HEK293 (cell line): Measurements from ENCODE around the gene UST.

Experiments used
- CTCF ChIA-PET: fragments of 350-600 bp; formaldehyde crosslinking; extraction: SDS; loops from one replicate; lab custom pipeline; 2021; ENCODE audit warnings: antibody characterized with exemption; lab: Yijun Ruan, JAX
- POLR2A ChIA-PET: fragments of 300-600 bp; formaldehyde crosslinking; extraction: SDS; loops from one replicate; lab custom pipeline; 2020; ENCODE audit warnings: antibody characterized with exemption, inconsistent platforms; lab: Yijun Ruan, JAX
- H3K27ac ChIP-seq: fragments of 200-500 bp; sonication (Bioruptor generic); 2 replicates; pipeline ENCODE4 v1.5.1; 2014; ENCODE audit warnings: low read depth, low read length, control low read depth, inconsistent platforms; ENCODE audit errors: extremely low read depth
- H3K36me3 ChIP-seq, 2 experiments: fragments of 200-500 bp in 1 of 2; sonication (Bioruptor generic) in 1 of 2; 1 replicate in 1 of 2; 2 replicates in 1 of 2; pipeline ENCODE4 v1.5.1; 2014 to 2017; ENCODE audit warnings: inconsistent platforms in 2 of 2, low read length in 2 of 2; ENCODE audit not compliant: control insufficient read depth in 2 of 2, insufficient read depth in 1 of 2
- H3K4me1 ChIP-seq: fragments of 200-500 bp; sonication (Bioruptor generic); 2 replicates; pipeline ENCODE4 v1.5.1; 2014; ENCODE audit warnings: mild to moderate bottlenecking, low read length, inconsistent platforms; ENCODE audit not compliant: control insufficient read depth, insufficient read depth
- H3K4me3 ChIP-seq: 2 replicates; pipeline ENCODE4 v1.5.1; 2011; ENCODE audit warnings: low read depth, mild to moderate bottlenecking, control low read depth, low read length, moderate library complexity
- H3K9me3 ChIP-seq: fragments of 200-500 bp; sonication (Bioruptor generic); 2 replicates; pipeline ENCODE4 v1.5.1; 2014; ENCODE audit warnings: low read depth, low read length, inconsistent platforms; ENCODE audit not compliant: control insufficient read depth, insufficient read depth
- GLIS1 ChIP-seq: fragments of 450-650 bp; formaldehyde crosslinking; IDR thresholded peaks from 2 replicates; pipeline ENCODE4 v1.5.1; 2016; ENCODE audit warnings: missing biosample characterization, missing genetic modification characterization
- IKZF3 ChIP-seq: fragments of 450-650 bp; IDR thresholded peaks from 2 replicates; pipeline ENCODE4 v1.5.0; 2018; ENCODE audit warnings: missing biosample characterization, mild to moderate bottlenecking, missing genetic modification characterization, moderate library complexity
- MEIS1 ChIP-seq: sonication (generic); formaldehyde crosslinking; IDR thresholded peaks from 2 replicates; pipeline ENCODE4 v1.8.1; 2022; ENCODE audit warnings: missing genetic modification reagents, mild to moderate bottlenecking, borderline replicate concordance
- PATZ1 ChIP-seq: fragments of 450-650 bp; formaldehyde crosslinking; IDR thresholded peaks from 2 replicates; pipeline ENCODE4 v1.5.1; 2016; ENCODE audit warnings: missing biosample characterization, missing genetic modification characterization
- SALL2 ChIP-seq: fragments of 450-650 bp; formaldehyde crosslinking; IDR thresholded peaks from 2 replicates; pipeline ENCODE4 v1.5.0; 2017; ENCODE audit warnings: missing biosample characterization, mild to moderate bottlenecking, missing genetic modification characterization, borderline replicate concordance
- ZBTB10 ChIP-seq: fragments of 450-650 bp; formaldehyde crosslinking; IDR thresholded peaks from 2 replicates; pipeline ENCODE4 v1.5.1; 2016; ENCODE audit warnings: missing biosample characterization, missing genetic modification characterization
- ZBTB6 ChIP-seq: fragments of 450-650 bp; formaldehyde crosslinking; IDR thresholded peaks from 2 replicates; pipeline ENCODE4 v1.5.1; 2017; ENCODE audit warnings: missing biosample characterization, missing genetic modification characterization
- ZBTB7A ChIP-seq: fragments of 450-650 bp; formaldehyde crosslinking; IDR thresholded peaks from 2 replicates; pipeline ENCODE4 v1.5.1; 2016; ENCODE audit warnings: low read depth, missing biosample characterization, missing genetic modification characterization
- ZBTB8A ChIP-seq: fragments of 450-650 bp; formaldehyde crosslinking; IDR thresholded peaks from 2 replicates; pipeline ENCODE4 v1.5.1; 2016; ENCODE audit warnings: missing biosample characterization, missing genetic modification characterization
- ZNF157 ChIP-seq: fragments of 450-650 bp; formaldehyde crosslinking; IDR thresholded peaks from 2 replicates; pipeline ENCODE4 v1.5.1; 2016; ENCODE audit warnings: missing biosample characterization, missing genetic modification characterization
- ZNF175 ChIP-seq: fragments of 450-650 bp; formaldehyde crosslinking; IDR thresholded peaks from 2 replicates; pipeline ENCODE4 v1.5.1; 2016; ENCODE audit warnings: missing biosample characterization, missing genetic modification characterization
- ZNF223 ChIP-seq: fragments of 450-650 bp; formaldehyde crosslinking; IDR thresholded peaks from 2 replicates; pipeline ENCODE4 v1.5.1; 2016; ENCODE audit warnings: missing biosample characterization, missing genetic modification characterization
- ZNF366 ChIP-seq: fragments of 450-650 bp; formaldehyde crosslinking; conservative IDR thresholded peaks from 2 replicates; pipeline ENCODE4 v1.5.1; 2016; ENCODE audit warnings: missing biosample characterization, missing genetic modification characterization
- ZNF560 ChIP-seq: fragments of 450-650 bp; formaldehyde crosslinking; IDR thresholded peaks from 2 replicates; pipeline ENCODE4 v1.5.1; 2017; ENCODE audit warnings: missing biosample characterization, missing genetic modification characterization, borderline replicate concordance
- ZNF677 ChIP-seq: fragments of 450-650 bp; IDR thresholded peaks from 2 replicates; pipeline ENCODE4 v1.5.0; 2018; ENCODE audit warnings: missing biosample characterization, mild to moderate bottlenecking, missing genetic modification characterization, moderate library complexity
- ZNF747 ChIP-seq: fragments of 450-650 bp; formaldehyde crosslinking; IDR thresholded peaks from 2 replicates; pipeline ENCODE4 v1.5.1; 2016; ENCODE audit warnings: missing biosample characterization, missing genetic modification characterization
- ZNF792 ChIP-seq: fragments of 450-650 bp; formaldehyde crosslinking; IDR thresholded peaks from 2 replicates; pipeline ENCODE4 v1.5.1; 2016; ENCODE audit warnings: missing biosample characterization, missing genetic modification characterization
- ZNF830 ChIP-seq: fragments of 450-650 bp; IDR thresholded peaks from 2 replicates; pipeline ENCODE4 v1.5.0; 2018; ENCODE audit warnings: missing biosample characterization, missing genetic modification characterization, low read depth, mild to moderate bottlenecking, moderate library complexity
- TF ChIP-seq, protein P1 (sequence below): fragments of 450-650 bp; formaldehyde crosslinking; IDR thresholded peaks from 2 replicates; pipeline ENCODE4 v1.5.1; 2016; ENCODE audit warnings: missing biosample characterization, missing genetic modification characterization, borderline replicate concordance
- TF ChIP-seq, protein P2 (sequence below): fragments of 450-650 bp; formaldehyde crosslinking; IDR thresholded peaks from 2 replicates; pipeline ENCODE4 v1.5.1; 2016; ENCODE audit warnings: missing biosample characterization, missing genetic modification characterization

UST gene

GRCh38 chr6:148985499-148985898 is 238.7 kb downstream of the UST start:
- H3K9me3 ChIP-seq = no peaks in the 10 kb centered on the region
- no peaks in the 10 kb centered on the region; the same call in 1 of the 2 replicates for H3K4me1 ChIP-seq
- TF ChIP-seq ZNF157 (tag by site-specific recombination) = peak; percentile 71
- TF ChIP-seq ZNF792 (tag by site-specific recombination) = no peak
- H3K36me3 ChIP-seq = no peaks in the 10 kb centered on the region
- POLR2A ChIA-PET = no interaction called here
- CTCF ChIA-PET = interaction anchor here (0.9 to 1.1 kb wide), 3 partner anchors 17 to 407 kb away, joined by 3 to 4 read pairs (median 4); no protein-coding TSS in a partner anchor
- H3K27ac ChIP-seq = no peak overlapping the region
- no peak overlapping the region for H3K4me3 ChIP-seq

- no peaks in the 10 kb centered on the region; the same call in 1 of the 2 replicates for H3K4me1 ChIP-seq
- no peak for TF ChIP-seq SALL2
- no peak for TF ChIP-seq ZBTB8A (tag by site-specific recombination)
- no peak for TF ChIP-seq ZNF830 (tag by site-specific recombination)
- TF ChIP-seq IKZF3 = no peak
- TF ChIP-seq ZBTB10 (tag by site-specific recombination) = no peak
- TF ChIP-seq PATZ1 = no peak
- TF ChIP-seq GLIS1 (tag by site-specific recombination) = no peak
- no peak for TF ChIP-seq ZNF223 (tag by site-specific recombination)
- TF ChIP-seq, protein P1, sequence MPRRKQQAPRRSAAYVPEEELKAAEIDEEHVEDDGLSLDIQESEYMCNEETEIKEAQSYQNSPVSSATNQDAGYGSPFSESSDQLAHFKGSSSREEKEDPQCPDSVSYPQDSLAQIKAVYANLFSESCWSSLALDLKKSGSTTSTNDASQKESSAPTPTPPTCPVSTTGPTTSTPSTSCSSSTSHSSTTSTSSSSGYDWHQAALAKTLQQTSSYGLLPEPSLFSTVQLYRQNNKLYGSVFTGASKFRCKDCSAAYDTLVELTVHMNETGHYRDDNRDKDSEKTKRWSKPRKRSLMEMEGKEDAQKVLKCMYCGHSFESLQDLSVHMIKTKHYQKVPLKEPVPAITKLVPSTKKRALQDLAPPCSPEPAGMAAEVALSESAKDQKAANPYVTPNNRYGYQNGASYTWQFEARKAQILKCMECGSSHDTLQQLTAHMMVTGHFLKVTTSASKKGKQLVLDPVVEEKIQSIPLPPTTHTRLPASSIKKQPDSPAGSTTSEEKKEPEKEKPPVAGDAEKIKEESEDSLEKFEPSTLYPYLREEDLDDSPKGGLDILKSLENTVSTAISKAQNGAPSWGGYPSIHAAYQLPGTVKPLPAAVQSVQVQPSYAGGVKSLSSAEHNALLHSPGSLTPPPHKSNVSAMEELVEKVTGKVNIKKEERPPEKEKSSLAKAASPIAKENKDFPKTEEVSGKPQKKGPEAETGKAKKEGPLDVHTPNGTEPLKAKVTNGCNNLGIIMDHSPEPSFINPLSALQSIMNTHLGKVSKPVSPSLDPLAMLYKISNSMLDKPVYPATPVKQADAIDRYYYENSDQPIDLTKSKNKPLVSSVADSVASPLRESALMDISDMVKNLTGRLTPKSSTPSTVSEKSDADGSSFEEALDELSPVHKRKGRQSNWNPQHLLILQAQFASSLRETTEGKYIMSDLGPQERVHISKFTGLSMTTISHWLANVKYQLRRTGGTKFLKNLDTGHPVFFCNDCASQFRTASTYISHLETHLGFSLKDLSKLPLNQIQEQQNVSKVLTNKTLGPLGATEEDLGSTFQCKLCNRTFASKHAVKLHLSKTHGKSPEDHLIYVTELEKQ (tag by site-specific recombination) = no peak
- no peak for TF ChIP-seq MEIS1 (CRISPR knock-in tag)
- TF ChIP-seq ZNF677 (tag by site-specific recombination) = no peak
- ChIA-PET POLR2A (no interaction called here), CTCF (interaction anchor here (0.6 to 0.9 kb wide), 2 partner anchors 18 to 29 kb away, joined by 3 to 4 read pairs; no protein-coding TSS in a partner anchor)
- no peak overlapping the region for H3K4me3 ChIP-seq
- no peak overlapping the region for H3K27ac ChIP-seq
- no peaks in the 10 kb centered on the region for H3K9me3 ChIP-seq
- no peaks in the 10 kb centered on the region for H3K36me3 ChIP-seq
These were observed 239.8 kb downstream of the UST start for GRCh38 chr6:148986608-148987007.

GRCh38 chr6:148987982-148988381 is 241.2 kb downstream of the UST start:
- ChIA-PET POLR2A (no interaction called here), CTCF (interaction anchor here (0.6 to 1.6 kb wide), 4 partner anchors 9 to 410 kb away, joined by 3 to 8 read pairs (median 3); no protein-coding TSS in a partner anchor)
- no peaks in the 10 kb centered on the region for H3K36me3 ChIP-seq
- H3K27ac ChIP-seq = no peak overlapping the region
- no peaks in the 10 kb centered on the region; the same call in 1 of the 2 replicates for H3K4me1 ChIP-seq
- no peaks in the 10 kb centered on the region for H3K9me3 ChIP-seq
- no peak for TF ChIP-seq ZNF560 (tag by site-specific recombination)
- TF ChIP-seq ZNF175 = no peak
- no peak for TF ChIP-seq ZBTB6
- TF ChIP-seq, protein P2, sequence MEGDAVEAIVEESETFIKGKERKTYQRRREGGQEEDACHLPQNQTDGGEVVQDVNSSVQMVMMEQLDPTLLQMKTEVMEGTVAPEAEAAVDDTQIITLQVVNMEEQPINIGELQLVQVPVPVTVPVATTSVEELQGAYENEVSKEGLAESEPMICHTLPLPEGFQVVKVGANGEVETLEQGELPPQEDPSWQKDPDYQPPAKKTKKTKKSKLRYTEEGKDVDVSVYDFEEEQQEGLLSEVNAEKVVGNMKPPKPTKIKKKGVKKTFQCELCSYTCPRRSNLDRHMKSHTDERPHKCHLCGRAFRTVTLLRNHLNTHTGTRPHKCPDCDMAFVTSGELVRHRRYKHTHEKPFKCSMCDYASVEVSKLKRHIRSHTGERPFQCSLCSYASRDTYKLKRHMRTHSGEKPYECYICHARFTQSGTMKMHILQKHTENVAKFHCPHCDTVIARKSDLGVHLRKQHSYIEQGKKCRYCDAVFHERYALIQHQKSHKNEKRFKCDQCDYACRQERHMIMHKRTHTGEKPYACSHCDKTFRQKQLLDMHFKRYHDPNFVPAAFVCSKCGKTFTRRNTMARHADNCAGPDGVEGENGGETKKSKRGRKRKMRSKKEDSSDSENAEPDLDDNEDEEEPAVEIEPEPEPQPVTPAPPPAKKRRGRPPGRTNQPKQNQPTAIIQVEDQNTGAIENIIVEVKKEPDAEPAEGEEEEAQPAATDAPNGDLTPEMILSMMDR (tag by site-specific recombination) = no peak
- TF ChIP-seq ZBTB7A (tag by site-specific recombination) = no peak
- no peak for TF ChIP-seq ZNF747 (tag by site-specific recombination)
- TF ChIP-seq GLIS1 (tag by site-specific recombination) = no peak
- TF ChIP-seq ZNF366 (tag by site-specific recombination) = no peak
- no peak for TF ChIP-seq SALL2
- H3K4me3 ChIP-seq = no peak overlapping the region
